IPS-18c (cell line): ENCODE results near the gene LGALS7B.

ENCODE experiments used
- H3K4me3 ChIP-seq: 2 replicates; pipeline ENCODE4 v1.7.0; 2013; ENCODE audit warnings: low read depth, mild to moderate bottlenecking, low read length, moderate library complexity; ENCODE audit not compliant: insufficient read depth
- H3K9me3 ChIP-seq: one replicate; pipeline ENCODE4 v1.6.1; 2013; ENCODE audit warnings: mild to moderate bottlenecking, low read length, moderate library complexity; ENCODE audit not compliant: control insufficient read depth, insufficient read depth

Gene LGALS7B

GRCh38 chr19:38833092-38833425 is 44.1 kb downstream of the LGALS7B start:
- H3K4me3 ChIP-seq, result no peak overlapping the region
- no peaks in the 10 kb centered on the region for H3K9me3 ChIP-seq

DNA sequence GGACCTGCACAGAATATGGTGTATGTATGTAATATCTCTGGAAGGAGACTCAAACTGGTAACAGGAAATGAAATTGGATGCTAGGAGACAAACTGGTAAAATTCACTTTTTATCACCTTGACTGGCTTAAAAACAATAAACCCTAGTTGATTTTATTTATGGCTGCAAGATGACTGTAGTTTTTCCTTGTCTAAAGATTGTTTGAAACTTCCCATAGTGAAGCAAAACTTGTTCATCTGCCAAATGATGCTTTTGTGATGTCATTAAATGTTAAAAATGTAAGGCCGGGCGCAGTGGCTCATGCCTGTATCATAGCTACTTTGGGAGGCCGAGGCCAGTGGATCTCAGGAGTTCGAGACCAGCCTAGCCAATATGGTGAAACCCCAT is 45.1 kb downstream of the LGALS7B start:
- Histone ChIP-seq H3K9me3 (no peaks in the 10 kb centered on the region), H3K4me3 (no peak overlapping the region)

GRCh38 chr19:38834590-38834989 is 45.6 kb downstream of the LGALS7B start:
- H3K9me3 ChIP-seq, result no peaks in the 10 kb centered on the region
- no peak overlapping the region for H3K4me3 ChIP-seq

DNA sequence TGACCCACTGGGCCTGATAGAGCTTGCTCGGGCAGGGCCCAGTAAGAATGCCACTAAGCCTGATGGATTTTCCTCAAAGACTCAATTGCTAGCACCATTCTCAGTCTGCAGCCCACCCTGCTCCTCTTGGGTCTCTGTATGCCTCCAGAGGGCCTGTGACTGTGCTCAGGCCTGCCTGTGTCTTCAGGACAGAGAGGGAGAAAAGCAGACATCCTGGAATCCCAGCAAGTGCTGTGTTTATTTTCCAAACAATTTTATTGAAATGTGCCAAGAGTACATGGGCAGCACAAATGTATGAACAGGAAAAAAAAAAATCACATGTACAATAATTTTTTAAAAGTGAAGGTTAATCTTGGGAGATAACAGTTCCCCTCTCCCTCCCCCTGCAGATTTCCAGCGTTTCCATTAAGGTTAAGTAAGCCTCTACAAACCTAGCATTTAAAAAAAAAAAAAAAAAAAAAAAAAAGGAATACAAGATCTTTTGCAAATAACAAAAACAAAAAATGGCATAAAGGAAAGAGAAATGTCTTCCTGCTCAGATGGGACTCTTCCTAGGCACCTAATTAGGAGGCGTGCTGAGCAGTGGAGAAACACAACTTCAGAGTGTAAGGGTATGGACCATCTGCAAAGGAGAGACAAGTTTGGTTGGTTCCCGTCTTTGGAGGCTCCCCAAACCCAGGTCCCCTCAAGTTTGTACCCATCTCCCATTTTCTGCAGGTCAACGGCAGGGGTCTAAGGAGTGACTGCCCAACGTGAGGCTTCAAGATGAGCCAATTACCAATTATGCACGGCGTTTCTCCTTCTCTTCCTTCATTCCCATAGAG is 47.4 kb downstream of the LGALS7B start:
- Histone ChIP-seq H3K9me3 (no peaks in the 10 kb centered on the region), H3K4me3 (no peak overlapping the region)

- Histone ChIP-seq H3K4me3 (no peak overlapping the region), H3K9me3 (no peaks in the 10 kb centered on the region)
Observed at GRCh38 chr19:38836983-38837626, 48.1 kb downstream of the LGALS7B start.

DNA sequence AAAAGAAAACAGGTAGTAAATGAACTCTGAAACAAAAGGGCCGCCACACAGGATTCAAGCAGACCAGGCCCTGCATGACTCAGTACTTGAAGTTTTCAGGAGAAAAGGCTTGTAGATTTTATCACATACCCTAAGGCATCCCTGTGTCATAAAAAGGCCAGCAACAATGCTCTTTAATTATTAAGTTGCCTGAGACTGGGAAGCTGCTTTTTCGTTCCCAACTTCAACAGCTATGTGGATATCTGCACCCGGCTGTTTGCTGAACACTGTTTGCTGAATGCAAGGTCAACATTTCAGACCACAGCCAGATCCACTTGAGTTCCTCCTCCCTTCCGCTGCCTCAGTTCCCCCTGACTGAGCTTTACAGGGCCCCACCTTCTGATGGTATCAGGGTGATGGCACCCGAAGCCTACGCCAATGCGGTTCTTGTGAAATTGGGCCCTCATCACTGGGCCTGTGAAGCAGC is 48.7 kb downstream of the LGALS7B start:
- Histone ChIP-seq H3K4me3 (no peak overlapping the region), H3K9me3 (no peaks in the 10 kb centered on the region)

GRCh38 chr19:38838208-38838985 is 49.4 kb downstream of the LGALS7B start:
- Histone ChIP-seq H3K4me3 (no peak overlapping the region), H3K9me3 (peaks cover 2% of the 10 kb centered on the region)

- peaks cover 2% of the 10 kb centered on the region for H3K9me3 ChIP-seq
- H3K4me3 ChIP-seq, result no peak overlapping the region
Observed at GRCh38 chr19:38838986-38839761, 50.2 kb downstream of the LGALS7B start.

- Histone ChIP-seq H3K4me3 (no peak overlapping the region), H3K9me3 (peaks cover 2% of the 10 kb centered on the region)
Observed at GRCh38 chr19:38839816-38840582, 51.0 kb downstream of the LGALS7B start.

DNA sequence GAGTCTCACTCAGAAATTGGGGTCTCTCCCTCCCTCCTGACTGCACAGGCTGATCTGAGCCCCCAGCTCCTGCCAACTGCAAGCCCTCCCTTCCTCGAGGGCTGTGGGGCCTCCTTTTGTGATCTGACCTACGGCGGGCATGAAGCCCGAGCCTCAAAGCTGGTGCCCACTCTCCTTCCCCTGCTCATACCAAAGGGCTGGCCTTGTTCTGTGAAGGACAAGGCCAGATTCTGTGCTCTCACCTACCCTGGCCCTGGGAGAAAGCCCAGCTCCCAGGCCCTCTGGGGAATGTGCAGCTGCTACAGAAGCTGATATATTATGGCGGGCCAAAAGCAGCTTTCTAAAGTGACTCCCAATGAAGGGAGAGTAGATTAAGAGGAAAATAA is 51.6 kb downstream of the LGALS7B start:
- H3K4me3 ChIP-seq, result no peak overlapping the region
- peaks cover 2% of the 10 kb centered on the region for H3K9me3 ChIP-seq
